Measurements from ENCODE around the gene CWC22. TPM values are rescaled to one million over a fixed set of nuclear protein-coding genes. Genes with fewer than 3 reads are reported as not detected.
"Not testable (repeated sequence)": the region's sequence is repeated elsewhere in the genome, so short reads cannot be mapped to it uniquely, and the experiment has no call there.

The CWC22 gene
- total RNA-seq, 1 donor from 2014 or later, result 16.3 TPM

- no peak for DNase-seq (ENCODE audit: low read depth, low spot score)
Observed at GRCh38 chr2:179952658-179953057, 54.4 kb downstream of the CWC22 start.

- DNase-seq (ENCODE audit: low read depth, low spot score), result no peak
Observed at GRCh38 chr2:179951680-179952079, 55.4 kb downstream of the CWC22 start.

GRCh38 chr2:179950391-179950790 is 56.7 kb downstream of the CWC22 start:
- DNase-seq (ENCODE audit: low read depth, low spot score), result no peak

- DNase-seq (ENCODE audit: low read depth, low spot score), result no peak
Observed at GRCh38 chr2:179949438-179949837, 57.7 kb downstream of the CWC22 start.

- DNase-seq (ENCODE audit: low read depth, low spot score), result no peak
Observed at GRCh38 chr2:179948058-179948457, 59.0 kb downstream of the CWC22 start.

GRCh38 chr2:179946810-179947615 is 60.1 kb downstream of the CWC22 start:
- no peak for DNase-seq (ENCODE audit: low read depth, low spot score)

GRCh38 chr2:179946346-179946745 is 60.8 kb downstream of the CWC22 start:
- no peak for DNase-seq (ENCODE audit: low read depth, low spot score)

- no peak for DNase-seq (ENCODE audit: low read depth, low spot score)
Observed at GRCh38 chr2:179939259-179939658, 67.8 kb downstream of the CWC22 start.

GRCh38 chr2:179938026-179938425 is 69.1 kb downstream of the CWC22 start:
- no peak for DNase-seq (ENCODE audit: low read depth, low spot score)

- no peak for DNase-seq (ENCODE audit: low read depth, low spot score)
Observed at GRCh38 chr2:179936654-179937053, 70.4 kb downstream of the CWC22 start.

- DNase-seq (ENCODE audit: low read depth, low spot score), result no peak
Observed at GRCh38 chr2:179936141-179936540, 71.0 kb downstream of the CWC22 start.

- DNase-seq (ENCODE audit: low read depth, low spot score), result no peak
Observed at GRCh38 chr2:179932786-179933185, 74.3 kb downstream of the CWC22 start.

GRCh38 chr2:179931502-179931901 is 75.6 kb downstream of the CWC22 start:
- DNase-seq (ENCODE audit: low read depth, low spot score), result no peak

- not testable (repeated sequence) for DNase-seq (ENCODE audit: low read depth, low spot score)
Observed at GRCh38 chr2:179929997-179930396, 77.1 kb downstream of the CWC22 start.

GRCh38 chr2:179927041-179927440 is 80.1 kb downstream of the CWC22 start:
- no peak for DNase-seq (ENCODE audit: low read depth, low spot score)

GRCh38 chr2:179925713-179926112 is 81.4 kb downstream of the CWC22 start:
- no peak for DNase-seq (ENCODE audit: low read depth, low spot score)

GRCh38 chr2:179917272-179917671 is 89.8 kb downstream of the CWC22 start:
- no peak for DNase-seq (ENCODE audit: low read depth, low spot score)

- DNase-seq (ENCODE audit: low read depth, low spot score), result no peak
Observed at GRCh38 chr2:179915395-179915992, 91.6 kb downstream of the CWC22 start.

- no peak for DNase-seq (ENCODE audit: low read depth, low spot score)
Observed at GRCh38 chr2:179913809-179914208, 93.3 kb downstream of the CWC22 start.

- no peak for DNase-seq (ENCODE audit: low read depth, low spot score)
Observed at GRCh38 chr2:179911569-179911968, 95.5 kb downstream of the CWC22 start.

- DNase-seq (ENCODE audit: low read depth, low spot score), result no peak
Observed at GRCh38 chr2:179910735-179911113, 96.4 kb downstream of the CWC22 start.

- DNase-seq (ENCODE audit: low read depth, low spot score), result no peak
Observed at GRCh38 chr2:179909845-179910734, 97.0 kb downstream of the CWC22 start.
